K562 (cell line): ENCODE results near the gene HOXB8. TPM values are rescaled to one million over a fixed set of nuclear protein-coding genes. Genes with fewer than 3 reads are reported as not detected.

ENCODE experiments used
- ERF ChIP-seq: fragments of 450-650 bp; formaldehyde crosslinking; IDR thresholded peaks from 2 replicates; pipeline ENCODE4 v1.4.0; 2020; ENCODE audit warnings: mild to moderate bottlenecking, mixed read lengths
- FOXA3 ChIP-seq, 2 experiments: fragments of 450-650 bp in 1 of 2; sonication (generic) in 1 of 2; formaldehyde crosslinking; IDR thresholded peaks in 1 of 2; conservative IDR thresholded peaks in 1 of 2; 2 replicates each; pipeline versions ENCODE4 v1.4.0 to v1.8.0; 2020 to 2022; ENCODE audit warnings: mild to moderate bottlenecking in 2 of 2, missing genetic modification reagents in 1 of 2
- MAZ ChIP-seq, 2 experiments: fragments of 450-650 bp in 1 of 2; sonication (generic) in 1 of 2; formaldehyde crosslinking; IDR thresholded peaks in 1 of 2; conservative IDR thresholded peaks in 1 of 2; 2 replicates each; pipeline versions ENCODE4 v1.4.0 to v1.5.0; 2020; ENCODE audit warnings: mild to moderate bottlenecking in 1 of 2, missing genetic modification reagents in 1 of 2
- SMARCE1 ChIP-seq: fragments of 450-650 bp; IDR thresholded peaks from 2 replicates; pipeline ENCODE4 v1.7.1; 2016; ENCODE audit warnings: mild to moderate bottlenecking
- TRIM25 ChIP-seq: fragments of 450-650 bp; IDR thresholded peaks from 2 replicates; pipeline ENCODE4 v1.7.0; 2016; ENCODE audit warnings: borderline replicate concordance
- YY1 ChIP-seq, 3 experiments: IDR thresholded peaks; 2 replicates each; pipeline ENCODE4 v1.6.1; 2011; ENCODE audit warnings: low read length in 2 of 3, mild to moderate bottlenecking in 2 of 3, moderate library complexity in 2 of 3, borderline replicate concordance in 1 of 3, control low read depth in 1 of 3, low read depth in 1 of 3; ENCODE audit not compliant: insufficient read depth in 3 of 3, insufficient replicate concordance in 2 of 3, control insufficient read depth in 1 of 3, insufficient read length in 1 of 3; ENCODE audit errors: extremely low read depth in 1 of 3
- ZNF583 ChIP-seq: fragments of 250-450 bp; sonication (Bioruptor Pico); IDR thresholded peaks from 2 replicates; pipeline ENCODE4 v1.4.0; 2020
- polyA plus RNA-seq, 8 experiments: library from polyadenylated mRNA; depleted of rRNA in 4 of 8; stranded (reverse) in 5 of 8; unstranded in 3 of 8; fragments of >200 nt; fragmentation: Nextera tagmentation in 2 of 8; fragmentation: Illumina TruSeq in 1 of 8; extraction: Ambion mirVana in 2 of 8; extraction: Trizol in 1 of 8; gene quantifications; 2 replicates each; pipeline versions ENCODE4 v1.2.1 to v1.2.3, GENCODE V29; 2011 to 2014; ENCODE audit warnings: inconsistent platforms in 1 of 8, missing spikeins in 1 of 8
- total RNA-seq, 7 experiments: library from RNA; depleted of rRNA in 6 of 7; stranded (reverse); fragments of >200 nt in 6 of 7; fragmentation: Illumina TruSeq in 2 of 7; extraction: Trizol in 2 of 7; gene quantifications; 2 replicates each; pipeline versions ENCODE4 v1.2.1 to v1.2.3, GENCODE V29; 2011 to 2021; ENCODE audit warnings: low replicate concordance in 1 of 7
- TF ChIP-seq, protein P1 (sequence below): sonication (generic); formaldehyde crosslinking; IDR thresholded peaks from 2 replicates; pipeline ENCODE4 v1.8.1; 2023; ENCODE audit warnings: mild to moderate bottlenecking, missing genetic modification reagents
- TF ChIP-seq, protein P2 (sequence below), 2 experiments: fragments of 450-650 bp in 1 of 2; sonication (generic) in 1 of 2; formaldehyde crosslinking in 1 of 2; IDR thresholded peaks; 2 replicates each; pipeline versions ENCODE4 v1.7.1 to v1.9.0; 2016 to 2022; ENCODE audit warnings: inconsistent platforms in 1 of 2, mild to moderate bottlenecking in 1 of 2, missing genetic modification reagents in 1 of 2
- TF ChIP-seq, protein P3 (sequence below): sonication (generic); formaldehyde crosslinking; IDR thresholded peaks from 2 replicates; pipeline ENCODE4 v1.9.0; 2022; ENCODE audit warnings: mild to moderate bottlenecking, missing genetic modification reagents

The HOXB8 gene
- total and polyA plus RNA-seq, 9 of the 15 experiments (the other 6 are each of a cell fraction or from before 2014, with no cell fraction given): 0.52 to 23.8 (median 3.6) TPM

DNA sequence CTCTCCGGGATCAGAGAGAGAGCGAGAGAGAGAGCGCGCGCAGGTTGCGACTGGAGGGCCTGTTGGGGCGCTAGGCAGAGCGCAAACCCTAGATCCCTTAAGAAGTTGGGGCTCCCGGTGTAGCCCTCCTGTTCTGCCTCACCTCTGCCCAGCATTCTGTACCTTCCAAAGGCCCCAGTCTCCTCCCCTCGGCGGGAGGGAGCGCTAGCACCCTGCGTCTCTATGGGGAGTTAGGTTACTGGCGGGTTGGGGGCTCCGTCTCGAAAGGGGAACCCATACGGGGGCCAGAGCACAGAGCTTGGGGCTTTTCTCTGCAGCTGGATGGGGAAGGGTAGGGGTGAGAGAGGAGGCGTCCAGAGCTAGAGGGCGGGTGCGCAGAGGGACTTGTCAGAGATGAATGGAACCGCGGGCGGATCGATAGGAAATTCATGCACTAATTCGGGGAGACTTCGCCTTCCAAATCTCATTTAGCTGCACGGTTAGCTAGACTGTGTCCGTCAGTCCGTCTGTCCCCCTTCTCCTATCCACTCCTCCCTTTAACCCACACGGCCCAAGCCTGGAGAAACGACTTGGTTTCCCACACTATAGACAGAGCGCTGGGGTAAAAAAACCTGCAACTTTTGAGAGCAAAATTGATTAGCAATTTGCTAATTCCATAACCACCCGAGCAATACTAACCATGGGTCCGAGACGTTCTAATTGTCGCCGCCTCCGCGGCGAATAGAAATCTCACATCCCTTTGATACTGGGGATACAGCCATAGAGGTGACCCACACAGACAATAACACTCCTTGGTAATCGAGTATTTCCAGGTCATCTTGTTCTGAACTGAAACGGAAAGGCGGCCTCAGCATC, 36.2 kb downstream of the HOXB8 start (continued):
- TF ChIP-seq, protein P1, sequence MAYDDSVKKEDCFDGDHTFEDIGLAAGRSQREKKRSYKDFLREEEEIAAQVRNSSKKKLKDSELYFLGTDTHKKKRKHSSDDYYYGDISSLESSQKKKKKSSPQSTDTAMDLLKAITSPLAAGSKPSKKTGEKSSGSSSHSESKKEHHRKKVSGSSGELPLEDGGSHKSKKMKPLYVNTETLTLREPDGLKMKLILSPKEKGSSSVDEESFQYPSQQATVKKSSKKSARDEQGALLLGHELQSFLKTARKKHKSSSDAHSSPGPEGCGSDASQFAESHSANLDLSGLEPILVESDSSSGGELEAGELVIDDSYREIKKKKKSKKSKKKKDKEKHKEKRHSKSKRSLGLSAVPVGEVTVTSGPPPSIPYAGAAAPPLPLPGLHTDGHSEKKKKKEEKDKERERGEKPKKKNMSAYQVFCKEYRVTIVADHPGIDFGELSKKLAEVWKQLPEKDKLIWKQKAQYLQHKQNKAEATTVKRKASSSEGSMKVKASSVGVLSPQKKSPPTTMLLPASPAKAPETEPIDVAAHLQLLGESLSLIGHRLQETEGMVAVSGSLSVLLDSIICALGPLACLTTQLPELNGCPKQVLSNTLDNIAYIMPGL: 0 out of 2 replicates have a peak, but pooled peaks have one; percentile 40
- TF ChIP-seq MAZ (CRISPR knock-in tag; conservative IDR thresholded peaks at IDR 0.05 in 1 of 2, IDR thresholded peaks at IDR 0.05 in 1 of 2) (peak in 1 of 2 experiments; percentile 66; a peak in 3 of 4 replicates), FOXA3 (CRISPR knock-in tag; conservative IDR thresholded peaks at IDR 0.05 in 1 of 2, IDR thresholded peaks at IDR 0.05 in 1 of 2) (no peak), ZNF583 (CRISPR knock-in tag) (no peak), SMARCE1 (0 out of 2 replicates have a peak, but pooled peaks have one; percentile 39), TRIM25 (no peak), YY1 (IDR thresholded peaks at IDR 0.05; ENCODE audit: borderline replicate concordance in 1 of 3, control insufficient read depth in 1 of 3, extremely low read depth in 1 of 3, insufficient read depth in 3 of 3, insufficient read length in 1 of 3, insufficient replicate concordance in 2 of 3, low read depth in 1 of 3, low read length in 2 of 3) (peak in 1 of 3 experiments; percentile 31), ERF (CRISPR knock-in tag) (no peak)
- TF ChIP-seq, protein P2, sequence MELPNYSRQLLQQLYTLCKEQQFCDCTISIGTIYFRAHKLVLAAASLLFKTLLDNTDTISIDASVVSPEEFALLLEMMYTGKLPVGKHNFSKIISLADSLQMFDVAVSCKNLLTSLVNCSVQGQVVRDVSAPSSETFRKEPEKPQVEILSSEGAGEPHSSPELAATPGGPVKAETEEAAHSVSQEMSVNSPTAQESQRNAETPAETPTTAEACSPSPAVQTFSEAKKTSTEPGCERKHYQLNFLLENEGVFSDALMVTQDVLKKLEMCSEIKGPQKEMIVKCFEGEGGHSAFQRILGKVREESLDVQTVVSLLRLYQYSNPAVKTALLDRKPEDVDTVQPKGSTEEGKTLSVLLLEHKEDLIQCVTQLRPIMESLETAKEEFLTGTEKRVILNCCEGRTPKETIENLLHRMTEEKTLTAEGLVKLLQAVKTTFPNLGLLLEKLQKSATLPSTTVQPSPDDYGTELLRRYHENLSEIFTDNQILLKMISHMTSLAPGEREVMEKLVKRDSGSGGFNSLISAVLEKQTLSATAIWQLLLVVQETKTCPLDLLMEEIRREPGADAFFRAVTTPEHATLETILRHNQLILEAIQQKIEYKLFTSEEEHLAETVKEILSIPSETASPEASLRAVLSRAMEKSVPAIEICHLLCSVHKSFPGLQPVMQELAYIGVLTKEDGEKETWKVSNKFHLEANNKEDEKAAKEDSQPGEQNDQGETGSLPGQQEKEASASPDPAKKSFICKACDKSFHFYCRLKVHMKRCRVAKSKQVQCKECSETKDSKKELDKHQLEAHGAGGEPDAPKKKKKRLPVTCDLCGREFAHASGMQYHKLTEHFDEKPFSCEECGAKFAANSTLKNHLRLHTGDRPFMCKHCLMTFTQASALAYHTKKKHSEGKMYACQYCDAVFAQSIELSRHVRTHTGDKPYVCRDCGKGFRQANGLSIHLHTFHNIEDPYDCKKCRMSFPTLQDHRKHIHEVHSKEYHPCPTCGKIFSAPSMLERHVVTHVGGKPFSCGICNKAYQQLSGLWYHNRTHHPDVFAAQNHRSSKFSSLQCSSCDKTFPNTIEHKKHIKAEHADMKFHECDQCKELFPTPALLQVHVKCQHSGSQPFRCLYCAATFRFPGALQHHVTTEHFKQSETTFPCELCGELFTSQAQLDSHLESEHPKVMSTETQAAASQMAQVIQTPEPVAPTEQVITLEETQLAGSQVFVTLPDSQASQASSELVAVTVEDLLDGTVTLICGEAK (IDR thresholded peaks at IDR 0.05): 0 out of 2 replicates have a peak, but pooled peaks have one; percentile 33
- TF ChIP-seq, protein P2 (CRISPR knock-in tag; IDR thresholded peaks at IDR 0.05): no peak
- TF ChIP-seq, protein P3, sequence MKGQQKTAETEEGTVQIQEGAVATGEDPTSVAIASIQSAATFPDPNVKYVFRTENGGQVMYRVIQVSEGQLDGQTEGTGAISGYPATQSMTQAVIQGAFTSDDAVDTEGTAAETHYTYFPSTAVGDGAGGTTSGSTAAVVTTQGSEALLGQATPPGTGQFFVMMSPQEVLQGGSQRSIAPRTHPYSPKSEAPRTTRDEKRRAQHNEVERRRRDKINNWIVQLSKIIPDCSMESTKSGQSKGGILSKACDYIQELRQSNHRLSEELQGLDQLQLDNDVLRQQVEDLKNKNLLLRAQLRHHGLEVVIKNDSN (CRISPR knock-in tag): no peak
